Measurements from ENCODE around the gene MYADML2.

MYADML2 gene

GRCh38 chr17:81924557-81925532, 22.2 kb downstream of the MYADML2 start:
- no peak for TF ChIP-seq CTCF (IDR thresholded peaks at IDR 0.05; ENCODE audit: low read depth, low read length, missing control alignments)
- no peak overlapping the region for H3K4me3 ChIP-seq (ENCODE audit: low read depth, low read length)
- DNase-seq (ENCODE audit: low read depth), result no peak

GRCh38 chr17:81923302-81924260, 23.5 kb downstream of the MYADML2 start:
- H3K4me3 ChIP-seq (ENCODE audit: low read depth, low read length), result no peak overlapping the region
- no peak for DNase-seq (ENCODE audit: low read depth)

GRCh38 chr17:81922566-81923301, 24.3 kb downstream of the MYADML2 start:
- no peak overlapping the region for H3K4me3 ChIP-seq (ENCODE audit: low read depth, low read length)
- DNase-seq (ENCODE audit: low read depth), result no peak
- no peak for TF ChIP-seq CTCF (IDR thresholded peaks at IDR 0.05; ENCODE audit: low read depth, low read length, missing control alignments)

More at GRCh38 chr17:81923302-81924260, 23.5 kb downstream of the MYADML2 start:
- TF ChIP-seq CTCF (IDR thresholded peaks at IDR 0.05; ENCODE audit: low read depth, low read length, missing control alignments), result no peak

- no peak for TF ChIP-seq CTCF (IDR thresholded peaks at IDR 0.05; ENCODE audit: low read depth, low read length, missing control alignments)
- no peak for DNase-seq (ENCODE audit: low read depth)
Measured at GRCh38 chr17:81921996-81922565, 25.0 kb downstream of the MYADML2 start.

DNA sequence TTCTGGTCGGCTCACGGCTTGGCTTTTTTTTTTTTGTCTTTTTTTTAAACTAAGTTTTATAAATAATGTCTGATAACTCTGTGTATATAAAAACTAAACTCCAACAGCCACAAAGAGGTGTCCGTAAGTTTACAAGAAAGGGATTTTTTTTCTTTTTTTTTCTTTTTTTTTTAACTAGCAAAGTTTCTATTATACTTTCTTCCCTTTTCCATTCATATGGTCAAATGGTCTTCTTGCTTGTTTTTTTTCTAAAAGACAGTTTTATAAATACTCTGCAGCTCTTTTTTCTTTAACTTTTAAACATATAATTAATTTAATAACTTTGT, 25.5 kb downstream of the MYADML2 start:
- no peak overlapping the region for H3K4me3 ChIP-seq (ENCODE audit: low read depth, low read length)
- no peak for TF ChIP-seq CTCF (IDR thresholded peaks at IDR 0.05; ENCODE audit: low read depth, low read length, missing control alignments)
- DNase-seq (ENCODE audit: low read depth), result no peak

More at GRCh38 chr17:81921996-81922565, 25.0 kb downstream of the MYADML2 start:
- H3K4me3 ChIP-seq (ENCODE audit: low read depth, low read length), result no peak overlapping the region
